GM20431 (cell line): ENCODE results near the gene CAMTA1.

Source experiments
- in situ Hi-C: fragments of 300-500 bp; cut with MseI, MboI; formaldehyde crosslinking; loops from one replicate; pipeline ENCODE4 v1.15.0; 2020; ENCODE audit warnings: low sequenced_read_pairs; ENCODE audit not compliant: unreplicated experiment

Gene CAMTA1

GRCh38 chr1:7553042-7553690 lies 767.9 kb downstream of the CAMTA1 start:
- in situ Hi-C loops = no loop called here

- in situ Hi-C loops = no loop called here
These were observed 769.4 kb downstream of the CAMTA1 start for GRCh38 chr1:7554385-7555235.

GRCh38 chr1:7555391-7556185 lies 770.3 kb downstream of the CAMTA1 start:
- in situ Hi-C loops = no loop called here

- in situ Hi-C loops = no loop called here
These were observed 772.1 kb downstream of the CAMTA1 start for GRCh38 chr1:7557301-7557891.

GRCh38 chr1:7558041-7558461 lies 772.8 kb downstream of the CAMTA1 start:
- in situ Hi-C loops = no loop called here

- in situ Hi-C loops = no loop called here
These were observed 773.2 kb downstream of the CAMTA1 start for GRCh38 chr1:7558481-7558880.

- in situ Hi-C loops = no loop called here
These were observed 773.9 kb downstream of the CAMTA1 start for GRCh38 chr1:7558921-7559869.

GRCh38 chr1:7560128-7560527 lies 774.9 kb downstream of the CAMTA1 start:
- in situ Hi-C loops = no loop called here

- in situ Hi-C loops = no loop called here
These were observed 775.4 kb downstream of the CAMTA1 start for GRCh38 chr1:7560601-7561181.

GRCh38 chr1:7561331-7561921 lies 776.2 kb downstream of the CAMTA1 start:
- in situ Hi-C loops = no loop called here

GRCh38 chr1:7561936-7562728 lies 776.9 kb downstream of the CAMTA1 start:
- in situ Hi-C loops = no loop called here

GRCh38 chr1:7562729-7563605 lies 777.7 kb downstream of the CAMTA1 start:
- in situ Hi-C loops = no loop called here

- in situ Hi-C loops = no loop called here
These were observed 778.9 kb downstream of the CAMTA1 start for GRCh38 chr1:7564137-7564536.

- in situ Hi-C loops = no loop called here
These were observed 780.0 kb downstream of the CAMTA1 start for GRCh38 chr1:7565099-7565750.

- in situ Hi-C loops = no loop called here
These were observed 781.4 kb downstream of the CAMTA1 start for GRCh38 chr1:7566417-7567375.
